HFFc6 (cell line): ENCODE results near the gene FRMD4A. TPM values are rescaled to one million over a fixed set of nuclear protein-coding genes. Genes with fewer than 3 reads are reported as not detected.

ENCODE experiments used
- DNase-seq: peaks from one replicate; pipeline ENCODE4 v3.0.0-alpha.2; 2018
- H3K27ac Mint-ChIP-seq: 2 replicates; pipeline ENCODE4 v1.8.0; 2020; ENCODE audit warnings: mild to moderate bottlenecking, mixed read lengths
- H3K27me3 Mint-ChIP-seq: 2 replicates; pipeline ENCODE4 v1.8.0; 2021; ENCODE audit warnings: mild to moderate bottlenecking, moderate library complexity, mixed read lengths; ENCODE audit not compliant: insufficient read depth
- H3K36me3 Mint-ChIP-seq: 2 replicates; pipeline ENCODE4 v1.8.0; 2021; ENCODE audit warnings: low read depth, mixed read lengths
- H3K4me1 Mint-ChIP-seq: 2 replicates; pipeline ENCODE4 v1.8.0; 2020; ENCODE audit warnings: low read depth, mixed read lengths
- H3K4me3 Mint-ChIP-seq: 2 replicates; pipeline ENCODE4 v1.8.0; 2020; ENCODE audit warnings: mild to moderate bottlenecking, moderate library complexity, mixed read lengths
- H3K9me3 Mint-ChIP-seq: 2 replicates; pipeline ENCODE4 v1.8.0; 2020; ENCODE audit warnings: mild to moderate bottlenecking, mixed read lengths
- CTCF ChIP-seq: fragments of 200-600 bp; sonication (generic); IDR thresholded peaks from 2 replicates; pipeline ENCODE4 v1.5.0; 2021; ENCODE audit warnings: antibody characterized with exemption, mild to moderate bottlenecking
- total RNA-seq, 6 experiments: library from RNA; stranded (reverse); fragmentation: NEBNext Ultra II Directional; extraction: Animal tissue kit (Norgen Biotek cat#: 25700); gene quantifications; 2 replicates in 1 of 6; 3 replicates in 5 of 6; pipeline ENCODE4 v1.2.3, GENCODE V29; 2021

Gene FRMD4A
- total RNA-seq, 6 experiments from 2014 or later = 76.7 to 117 (median 92.3) TPM

DNA sequence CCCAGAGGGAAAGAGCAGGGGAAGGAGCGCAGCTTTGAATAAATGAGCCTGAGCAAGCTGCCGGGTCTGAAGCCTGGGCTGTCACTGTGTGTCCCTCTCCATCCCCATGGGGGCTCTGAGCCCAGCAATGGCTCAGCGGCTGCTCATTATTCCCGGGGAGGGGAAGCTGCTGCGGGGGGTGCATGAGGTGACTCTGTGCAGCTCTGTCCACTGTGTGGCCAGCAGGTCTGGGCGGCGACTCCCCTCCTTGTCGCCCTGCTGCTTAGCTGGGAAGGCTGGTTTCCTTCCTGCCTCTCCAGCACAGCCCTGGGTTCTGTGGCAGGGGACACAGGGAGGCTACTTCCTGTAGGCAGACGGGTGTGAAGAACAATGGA lies 509.8 kb downstream of the FRMD4A start:
- Mint-ChIP-seq H3K27ac (no peak overlapping the region), H3K36me3 (peaks cover 28% of the 10 kb centered on the region)

DNA sequence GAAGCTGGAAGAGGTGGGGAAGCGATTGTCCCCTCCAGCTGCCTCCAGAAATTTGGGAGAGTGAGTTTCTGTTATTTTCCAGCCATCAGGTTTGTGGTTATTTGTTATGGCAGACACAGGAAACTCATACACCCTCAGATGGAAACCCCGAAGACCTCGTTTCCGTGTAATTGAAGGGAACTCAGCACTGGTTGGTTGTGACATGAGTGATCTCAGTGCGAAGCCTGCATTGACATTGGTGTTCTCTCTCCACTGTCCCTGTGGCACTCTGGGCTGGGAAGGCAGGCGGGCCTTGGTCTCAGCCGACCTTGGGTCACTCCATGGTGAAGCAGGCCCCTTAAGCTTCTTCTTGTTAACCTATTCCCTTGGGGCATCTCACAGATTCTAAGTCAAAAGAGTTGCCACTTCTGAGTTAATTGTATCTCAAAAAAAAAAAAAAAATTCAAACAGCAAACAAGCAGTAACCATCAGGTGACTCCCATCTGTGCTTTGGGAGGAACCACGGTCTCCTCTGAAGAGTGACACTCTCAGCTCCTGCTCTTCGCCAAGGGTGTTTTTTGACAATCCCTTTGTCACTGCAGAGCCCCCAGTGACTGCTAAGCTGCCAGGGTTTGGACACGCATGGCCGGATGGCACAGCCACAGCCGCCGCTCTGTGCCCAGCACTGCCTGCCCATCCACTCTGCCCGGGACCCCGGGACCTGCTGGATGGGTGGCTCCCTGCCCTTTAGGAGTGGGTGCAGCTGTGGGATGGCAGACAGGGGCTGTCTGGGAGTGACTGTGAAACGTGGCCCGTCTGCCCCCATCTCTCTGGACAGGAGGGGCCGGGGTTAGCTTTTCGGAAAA lies 510.4 kb downstream of the FRMD4A start:
- Mint-ChIP-seq H3K36me3 (peaks cover 28% of the 10 kb centered on the region), H3K27me3 (peaks cover 3% of the 10 kb centered on the region), H3K4me3 (no peak overlapping the region)

More for the DNA sequence above, 509.8 kb downstream of the FRMD4A start:
- no peak for TF ChIP-seq CTCF
- Mint-ChIP-seq H3K27me3 (peaks cover 3% of the 10 kb centered on the region), H3K4me1 (peaks cover 44% of the 10 kb centered on the region), H3K4me3 (no peak overlapping the region), H3K9me3 (no peaks in the 10 kb centered on the region; the same call in 1 of the 2 replicates)
- no peak for DNase-seq

DNA sequence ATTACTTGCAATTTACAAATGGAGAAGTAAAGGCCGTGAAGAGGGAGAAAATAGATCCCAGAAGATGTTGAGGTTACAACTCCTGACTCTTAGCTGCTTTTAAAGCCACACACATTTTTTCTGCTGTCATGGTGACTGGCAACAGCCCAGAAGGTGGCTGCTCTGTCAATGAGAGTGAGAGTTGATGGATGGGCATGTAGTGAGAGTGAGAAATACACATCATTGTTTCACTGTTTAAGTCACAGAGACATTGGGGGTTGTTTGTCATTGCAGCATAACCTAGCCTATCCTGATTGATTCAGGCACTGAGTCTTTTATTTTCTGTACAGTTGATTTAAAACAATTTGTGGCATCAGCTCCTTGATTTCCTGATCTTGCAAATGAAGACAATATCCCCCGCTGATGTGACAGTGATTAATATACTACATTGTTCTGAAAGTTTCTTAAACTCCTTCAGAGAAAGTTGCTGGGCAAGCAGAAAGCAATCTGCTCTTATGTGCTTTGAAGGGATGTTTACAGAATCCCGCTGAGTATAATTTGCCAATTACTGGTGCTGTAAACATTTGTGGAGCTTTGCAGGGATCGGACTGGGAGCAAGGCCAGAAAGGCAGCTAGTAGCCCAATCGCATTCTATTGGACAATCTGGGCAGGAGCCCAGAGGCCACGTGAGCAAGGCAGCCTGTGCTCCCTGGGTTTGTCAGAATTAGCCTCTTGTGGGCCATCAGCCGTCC lies 514.4 kb downstream of the FRMD4A start:
- Mint-ChIP-seq H3K27me3 (no peaks in the 10 kb centered on the region), H3K4me1 (peaks cover 59% of the 10 kb centered on the region), H3K9me3 (no peaks in the 10 kb centered on the region; the same call in 1 of the 2 replicates), H3K4me3 (peak overlapping the region; percentile 57), H3K36me3 (peaks cover 32% of the 10 kb centered on the region), H3K27ac (peak overlapping the region; percentile 89)
- no peak for TF ChIP-seq CTCF
- peak; percentile 81 for DNase-seq

More for the DNA sequence above, 510.4 kb downstream of the FRMD4A start:
- peaks cover 50% of the 10 kb centered on the region for H3K4me1 Mint-ChIP-seq
- no peak for DNase-seq
- H3K9me3 Mint-ChIP-seq = no peaks in the 10 kb centered on the region; the same call in 1 of the 2 replicates
- 0 out of 2 replicates have a peak overlapping the region, but pooled peaks have one; percentile 20 for H3K27ac Mint-ChIP-seq
- TF ChIP-seq CTCF = no peak

GRCh38 chr10:13815756-13816155 lies 515.0 kb downstream of the FRMD4A start:
- Mint-ChIP-seq H3K4me3 (peak overlapping the region; percentile 63; the same call in 1 of the 2 replicates), H3K9me3 (no peaks in the 10 kb centered on the region; the same call in 1 of the 2 replicates), H3K36me3 (peaks cover 32% of the 10 kb centered on the region), H3K4me1 (peaks cover 59% of the 10 kb centered on the region), H3K27me3 (no peaks in the 10 kb centered on the region), H3K27ac (peak overlapping the region; percentile 89)
- peak; percentile 79 for DNase-seq
- no peak for TF ChIP-seq CTCF

DNA sequence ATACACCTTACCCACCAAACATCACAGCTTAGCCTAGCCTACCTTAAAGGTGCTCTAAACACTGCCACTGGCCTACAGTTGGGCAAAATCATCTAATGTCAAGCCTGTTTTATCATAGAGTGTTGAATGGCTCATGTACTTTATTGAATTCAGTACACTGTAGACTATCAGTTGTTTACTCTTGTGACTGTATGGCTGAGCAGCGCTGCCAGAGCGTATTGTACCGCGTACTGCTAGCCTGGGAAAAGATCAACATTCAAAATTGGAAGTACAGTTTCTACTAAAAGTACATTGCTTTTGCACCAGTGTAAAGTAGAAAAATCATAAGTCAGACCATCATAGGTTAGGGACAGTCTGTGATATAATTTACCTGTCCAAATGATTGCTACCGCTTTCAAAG lies 517.2 kb downstream of the FRMD4A start:
- TF ChIP-seq CTCF = no peak
- H3K4me1 Mint-ChIP-seq = peaks cover 46% of the 10 kb centered on the region
- no peak overlapping the region for H3K4me3 Mint-ChIP-seq
- H3K36me3 Mint-ChIP-seq = peaks cover 31% of the 10 kb centered on the region
- no peaks in the 10 kb centered on the region; the same call in 1 of the 2 replicates for H3K9me3 Mint-ChIP-seq
- no peaks in the 10 kb centered on the region for H3K27me3 Mint-ChIP-seq
- no peak overlapping the region for H3K27ac Mint-ChIP-seq
- DNase-seq = no peak
